Inflammatory macrophage treated with lipopolysaccharide for 1 hour (primary cell): Measurements from ENCODE around the gene MAP4K2.

Experiments
- DNase-seq, 2 donors: peaks; one replicate each; pipeline ENCODE4 v3.0.0-alpha.2; 2020 to 2022

MAP4K2 gene

DNA sequence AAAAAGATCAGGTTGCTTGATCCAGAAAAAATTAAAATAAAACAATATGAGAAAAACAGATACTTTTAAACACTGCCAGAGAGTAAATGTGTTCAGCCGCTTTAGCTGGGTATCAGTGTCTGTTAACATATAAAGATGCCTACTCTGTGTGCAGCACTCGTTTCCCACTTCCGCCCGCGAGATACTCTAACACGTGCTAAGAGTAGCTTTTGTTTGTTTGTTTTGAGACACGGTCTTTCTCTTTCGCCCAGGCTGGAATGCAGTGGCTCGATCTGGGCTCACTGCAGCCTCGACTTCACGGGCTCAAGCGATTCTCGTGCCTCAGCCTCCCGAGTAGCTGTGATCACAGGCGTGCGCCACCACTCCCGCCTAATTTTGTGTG, 7.9 kb upstream of the MAP4K2 start:
- no peak for DNase-seq

DNA sequence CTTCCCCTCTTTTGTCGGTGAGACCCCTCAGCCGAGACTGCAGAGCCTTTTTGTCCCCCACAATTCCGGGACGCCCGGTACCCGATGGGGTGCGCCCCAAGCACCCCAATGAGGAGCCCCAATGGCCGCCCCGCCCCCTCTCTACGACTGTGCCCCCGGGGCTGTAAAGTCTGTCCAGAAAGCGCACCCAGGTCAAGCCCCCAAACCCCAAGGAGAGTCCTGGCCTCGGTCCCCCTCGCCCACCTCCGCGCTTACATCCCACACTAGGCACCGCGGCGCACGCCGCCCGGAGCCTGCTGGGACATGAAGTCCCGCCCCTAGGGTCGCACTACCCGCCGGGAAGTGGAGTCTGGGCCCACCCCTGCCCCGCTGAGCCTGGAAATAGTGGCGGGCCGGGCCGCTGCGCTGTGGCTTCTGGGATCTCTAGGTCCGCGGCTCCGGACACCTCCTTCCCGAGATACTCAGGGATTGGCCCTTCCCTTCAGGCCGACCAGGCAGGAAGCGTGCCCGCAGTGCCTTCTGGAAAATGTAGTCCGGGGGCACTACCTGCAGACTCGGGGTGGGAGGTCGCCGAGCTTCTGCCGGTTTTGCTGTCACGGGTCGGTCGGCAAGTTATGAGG, 7.4 kb upstream of the MAP4K2 start, which contains the start of gene MEN1:
MEN1 (minus strand) TSS at position 281 of the 620 bp plus-strand sequence. CDS start 442 bp downstream, outside the sequence.
- DNase-seq = peak; percentile 87 to 89

DNA sequence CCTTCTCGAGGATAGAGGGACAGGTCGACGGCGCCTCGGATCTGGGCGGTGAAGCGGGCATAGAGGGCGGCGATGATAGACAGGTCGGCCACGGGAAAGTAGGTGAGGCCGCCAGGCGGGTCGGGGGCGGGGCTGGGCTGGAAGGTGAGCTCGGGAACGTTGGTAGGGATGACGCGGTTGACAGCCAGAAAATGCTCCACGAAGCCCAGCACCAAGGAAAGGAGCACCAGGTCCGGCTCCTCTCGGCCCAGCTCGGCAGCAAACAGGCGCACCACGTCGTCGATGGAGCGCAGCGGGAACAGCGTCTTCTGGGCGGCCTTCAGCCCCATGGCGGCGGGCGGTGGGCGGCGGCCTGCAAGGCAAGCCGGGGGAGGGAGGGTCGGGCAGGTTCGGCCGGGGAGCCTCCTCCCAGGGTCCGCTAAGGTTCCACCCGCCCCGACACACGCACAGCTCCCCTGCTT, 6.8 kb upstream of the MAP4K2 start:
- peak in 1 of 2 donors; percentile 8 for DNase-seq

GRCh38 chr11:64805481-64805880, 2.5 kb upstream of the MAP4K2 start:
- no peak for DNase-seq

DNA sequence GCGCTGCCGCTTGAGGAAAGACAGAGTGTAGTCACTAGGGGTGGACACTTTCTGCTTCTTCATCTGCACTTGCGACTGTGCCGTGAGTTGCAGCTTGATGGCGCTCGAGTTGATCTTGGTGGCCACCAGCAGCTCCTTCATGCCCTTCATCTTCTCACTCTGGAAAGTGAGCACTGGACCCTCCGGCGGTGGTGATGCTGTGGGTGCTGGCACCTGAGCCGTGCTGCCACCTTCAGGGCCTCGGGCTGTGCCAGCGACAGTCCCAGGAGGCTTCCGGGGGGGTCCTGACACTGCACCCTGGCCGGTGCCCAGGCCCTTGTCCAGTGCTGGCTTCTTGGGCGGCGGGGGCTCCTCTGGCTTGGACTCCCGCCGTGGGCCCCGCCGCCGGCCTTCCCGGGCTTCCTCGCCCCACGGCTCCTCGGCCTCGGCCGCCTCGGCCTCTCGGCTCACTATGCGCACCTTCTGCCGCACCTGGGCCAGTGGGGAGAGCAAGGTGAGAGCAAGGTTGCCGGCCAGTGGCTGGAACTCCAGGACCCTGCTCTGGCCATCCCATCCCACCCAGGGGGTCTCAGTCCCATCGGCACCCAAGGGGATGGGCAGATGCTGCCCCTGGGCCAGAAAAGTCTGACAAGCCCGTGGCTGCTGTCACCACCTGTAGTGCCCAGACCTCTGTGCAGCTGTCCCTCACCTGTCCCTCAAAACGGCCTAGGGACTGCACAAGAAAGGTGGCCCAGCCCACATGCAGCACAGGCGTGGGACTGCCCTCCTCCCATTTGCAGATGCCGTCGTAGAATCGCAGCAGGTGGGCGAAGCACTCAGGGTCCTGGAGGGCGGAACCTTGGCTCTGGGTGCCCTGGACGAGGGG, 1.6 kb upstream of the MAP4K2 start:
- no peak for DNase-seq

GRCh38 chr11:64803846-64804345, 882 bp upstream of the MAP4K2 start:
- no peak for DNase-seq

DNA sequence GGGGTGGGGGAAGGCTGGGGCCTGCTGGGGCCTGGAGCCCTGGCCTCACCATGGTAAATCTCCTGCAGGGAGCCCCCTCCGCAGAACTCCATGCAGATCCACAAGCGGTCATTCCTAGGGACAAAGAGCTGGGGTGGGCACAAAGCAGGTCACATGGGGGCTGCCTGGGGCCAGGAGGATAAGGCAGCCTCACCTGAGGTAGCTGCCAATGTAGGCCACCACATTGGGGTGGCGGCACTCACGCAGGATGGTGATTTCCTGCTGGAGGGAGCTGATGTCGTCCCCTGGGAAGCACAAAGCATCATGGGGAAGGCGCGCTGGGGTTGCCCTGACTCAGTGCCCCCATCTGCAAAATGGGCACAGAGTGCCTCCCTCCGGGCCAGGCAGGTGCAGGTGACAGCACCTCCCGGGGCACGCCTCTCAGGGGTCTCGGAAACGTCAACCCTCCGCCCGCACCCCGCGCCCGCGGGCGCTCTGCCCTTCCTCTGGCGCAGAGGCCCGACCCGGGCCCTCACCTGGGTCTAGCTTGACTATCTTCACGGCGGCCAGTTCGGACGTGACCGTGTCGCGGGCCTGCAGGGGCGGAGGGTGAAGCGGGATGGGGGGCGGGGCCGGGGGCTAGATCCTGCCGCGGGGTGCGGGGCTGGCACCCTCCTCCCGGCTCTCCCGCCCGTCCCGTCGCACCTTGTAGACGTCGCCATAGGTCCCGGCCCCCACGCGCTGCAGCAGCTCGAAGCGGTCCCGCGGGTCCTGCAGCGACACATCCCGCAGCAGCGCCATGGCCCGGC, 450 bp downstream of the MAP4K2 start:
- no peak for DNase-seq

- no peak for DNase-seq
These were observed 1.2 kb downstream of the MAP4K2 start for GRCh38 chr11:64801561-64802369.

DNA sequence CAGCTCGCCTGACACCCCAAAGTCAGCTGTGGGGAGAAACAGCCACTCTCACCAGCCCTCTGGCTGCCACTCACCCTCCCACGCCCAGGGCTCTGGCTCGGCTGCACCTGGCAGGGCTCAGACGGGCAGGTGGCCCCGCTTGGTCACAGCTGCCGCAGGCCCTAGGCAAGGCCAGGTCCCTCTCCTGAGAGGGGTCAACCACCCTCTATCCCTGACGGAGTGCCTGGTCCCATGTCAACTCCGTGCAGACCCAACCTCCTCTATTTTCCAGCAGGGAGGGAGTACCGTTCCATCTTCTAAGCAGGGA, 1.9 kb downstream of the MAP4K2 start:
- no peak for DNase-seq

GRCh38 chr11:64800303-64801157, 2.5 kb downstream of the MAP4K2 start:
- DNase-seq = no peak

DNA sequence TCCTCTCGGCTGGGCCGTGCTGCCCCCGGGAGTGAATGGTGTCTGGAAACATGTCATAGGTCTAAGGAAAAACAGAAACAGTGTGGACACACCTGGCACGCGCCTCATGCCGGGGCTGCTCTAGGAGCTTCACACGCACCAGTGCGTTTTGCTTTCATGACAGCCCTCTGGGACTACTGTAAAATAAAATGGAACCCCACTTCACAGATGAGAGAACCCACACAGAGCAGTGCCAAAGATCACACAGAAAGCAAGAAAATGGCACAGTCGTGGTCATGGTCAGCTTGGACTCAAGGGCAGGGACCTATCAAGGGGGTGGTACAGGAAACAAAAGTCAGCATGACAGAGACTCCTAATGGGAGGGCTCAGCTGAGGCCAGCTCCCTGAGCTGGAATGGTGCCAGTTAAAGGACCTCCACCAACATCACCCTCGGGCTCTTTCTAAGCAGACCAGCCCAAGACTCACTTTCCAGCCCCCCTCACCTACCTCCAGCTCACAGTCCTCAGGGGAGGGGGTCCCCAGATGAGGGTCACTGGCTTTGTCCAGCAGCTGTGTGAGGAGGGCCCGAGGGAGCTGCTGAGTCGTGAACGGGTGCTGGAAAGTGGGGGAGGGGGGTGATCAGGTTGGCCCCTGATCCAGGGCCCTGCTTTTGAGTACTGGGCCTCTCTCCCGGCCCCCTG, 3.3 kb downstream of the MAP4K2 start:
- DNase-seq = no peak

DNA sequence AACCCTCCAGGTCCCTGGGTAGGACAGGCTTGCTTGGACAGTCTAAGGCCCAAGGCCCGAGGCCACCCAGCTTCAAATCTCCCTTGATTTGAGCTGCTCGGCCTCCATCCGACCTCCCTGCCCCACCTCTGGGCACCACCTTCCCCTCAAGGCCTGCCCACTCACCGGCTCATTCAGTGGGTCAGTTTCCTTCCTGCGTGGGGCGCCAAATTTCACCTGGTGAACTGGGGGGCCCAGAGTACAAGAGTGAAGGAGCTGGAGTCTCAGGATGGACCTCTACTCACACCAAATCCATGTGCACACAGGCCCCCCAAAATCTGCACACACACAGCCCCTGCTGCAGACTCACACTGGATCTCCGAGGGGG, 3.8 kb downstream of the MAP4K2 start:
- DNase-seq = no peak

GRCh38 chr11:64796757-64797541, 6.1 kb downstream of the MAP4K2 start:
- DNase-seq = no peak

DNA sequence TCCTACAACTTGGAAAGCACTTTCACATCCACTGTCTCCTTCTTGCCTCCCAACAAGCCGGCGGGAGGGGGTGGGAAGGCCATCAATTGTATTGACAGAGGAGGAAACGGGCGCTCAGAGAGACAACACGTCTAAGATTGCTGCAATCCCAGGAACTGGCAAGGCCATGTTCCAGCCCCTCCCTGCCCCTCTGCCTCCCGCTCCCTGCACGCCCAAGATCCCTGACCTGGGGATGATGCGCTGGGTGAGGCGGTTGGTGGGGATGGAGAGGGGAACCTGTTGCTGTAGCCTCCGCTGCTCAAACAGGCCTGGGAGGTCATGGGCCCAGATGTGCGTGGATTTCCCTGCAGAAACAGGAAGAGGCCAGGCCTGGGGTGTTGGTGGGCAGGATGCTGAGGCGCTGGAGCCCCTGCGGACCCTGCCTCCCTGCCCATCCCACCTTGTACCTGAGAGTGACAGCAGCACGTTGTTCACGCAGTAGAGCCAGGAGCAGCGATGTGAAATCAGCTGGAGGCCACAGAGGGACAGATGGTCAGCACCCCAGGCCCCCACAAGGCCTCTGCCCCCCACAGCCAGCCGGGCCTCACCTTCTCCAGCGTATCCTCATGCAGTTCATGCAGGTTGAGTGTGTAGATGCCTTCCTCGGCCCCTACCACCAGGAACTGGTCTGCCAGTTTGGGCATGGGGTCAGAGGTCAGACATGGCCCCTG, 6.8 kb downstream of the MAP4K2 start:
- DNase-seq = no peak

DNA sequence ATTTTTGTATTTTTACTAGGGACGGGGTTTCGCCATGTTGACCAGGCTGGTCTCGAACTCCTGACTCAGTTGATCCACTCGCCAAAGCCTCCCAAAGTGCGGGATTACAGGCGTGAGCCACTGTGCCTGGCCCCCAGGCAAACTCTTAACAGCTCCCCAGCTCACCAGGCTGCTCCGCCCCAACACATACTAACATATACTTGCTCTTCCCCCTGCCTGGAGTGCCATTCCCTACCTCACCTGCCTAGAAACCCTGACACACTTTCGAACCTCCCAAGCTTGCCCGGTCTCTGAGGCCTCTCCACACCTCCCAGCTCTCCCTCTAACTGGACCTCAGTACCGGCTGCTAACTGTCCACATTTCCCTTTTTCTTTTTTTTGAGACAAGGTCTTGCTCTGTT, 8.5 kb downstream of the MAP4K2 start:
- no peak for DNase-seq

DNA sequence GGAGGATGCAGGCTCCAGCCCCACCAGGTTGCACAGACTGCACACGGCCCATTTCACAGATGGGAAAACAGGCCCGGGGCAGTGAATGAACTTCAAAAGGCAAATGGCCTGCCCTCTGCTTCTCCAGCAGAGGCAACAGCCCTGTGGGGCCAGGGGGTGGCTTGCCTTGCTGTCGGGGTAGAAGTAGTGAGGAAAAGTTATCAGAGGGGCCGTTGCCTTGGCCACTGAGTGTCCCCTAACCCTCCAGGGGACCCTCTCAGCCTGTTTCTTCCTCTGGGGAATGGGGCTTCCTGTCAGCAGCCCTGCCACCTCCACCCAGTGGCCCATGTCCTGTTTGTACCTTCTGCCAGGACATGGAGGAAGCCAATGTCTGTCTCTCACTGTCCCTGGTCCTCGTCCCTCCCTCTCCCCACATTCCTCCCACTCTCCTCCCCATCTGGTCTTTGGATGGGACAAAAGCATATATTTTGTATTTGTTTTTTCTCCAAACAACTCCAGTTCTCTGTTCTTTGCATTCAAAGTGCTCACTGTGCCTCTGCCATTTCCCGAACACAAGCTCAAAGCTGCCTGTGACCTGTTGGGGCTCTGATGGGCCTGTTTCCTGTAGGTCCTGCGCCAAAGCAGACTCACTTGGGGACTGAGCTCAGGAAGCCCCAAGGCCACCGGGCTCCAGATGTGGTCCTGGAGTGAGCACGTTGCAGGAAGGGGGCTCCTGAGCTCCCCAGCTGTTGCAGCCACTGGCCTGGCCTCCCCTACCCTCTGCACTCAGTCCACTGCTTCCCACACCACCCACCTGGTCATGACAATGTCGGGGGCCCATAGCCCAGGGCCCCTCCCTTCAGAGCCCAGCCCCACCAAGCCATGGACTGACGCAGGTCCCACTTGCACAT, 9.5 kb downstream of the MAP4K2 start:
- no peak for DNase-seq

- DNase-seq = no peak
These were observed 10.5 kb downstream of the MAP4K2 start for GRCh38 chr11:64792482-64792881.

DNA sequence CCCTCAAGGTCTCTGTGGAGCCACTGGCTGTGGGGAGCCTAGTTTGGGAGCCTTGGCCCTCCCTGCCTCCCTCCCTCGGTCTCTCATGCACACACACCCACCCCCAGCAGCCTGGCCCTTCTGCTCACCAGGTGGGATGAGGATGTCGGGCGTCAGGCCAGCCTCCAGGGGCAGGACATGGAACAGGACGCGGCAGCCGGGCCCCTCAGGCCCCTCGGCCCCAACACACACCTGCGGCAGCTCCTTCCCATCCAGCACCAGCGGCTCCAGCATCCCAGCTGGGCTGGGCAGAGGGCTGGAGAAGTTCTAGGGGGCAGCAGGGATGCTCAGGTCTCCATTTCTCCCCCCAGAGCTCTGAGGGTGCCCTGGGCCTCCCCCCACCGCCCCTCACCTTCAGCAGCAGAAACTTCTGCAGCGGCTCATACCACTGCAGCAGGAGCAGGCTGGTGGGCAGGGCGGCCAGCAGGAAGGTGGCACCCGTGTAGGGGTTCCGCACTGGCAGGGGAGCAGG, 11.2 kb downstream of the MAP4K2 start:
- DNase-seq = no peak
